Parathyroid adenoma (tissue), 2 donors: ENCODE results near the gene MYO1B.
A peak's percentile ranks its signal among the peaks of the same experiment; 100 is the strongest.

ENCODE experiments used
- H2AFZ ChIP-seq: fragments of 300-600 bp; sonication (generic); one replicate; pipeline ENCODE4 v1.7.0; 2017; ENCODE audit warnings: antibody characterized with exemption, mild to moderate bottlenecking
- H3K27ac ChIP-seq: fragments of 300-600 bp; sonication (generic); one replicate; pipeline ENCODE4 v1.7.0; 2017
- H3K27me3 ChIP-seq: fragments of 300-600 bp; sonication (generic); one replicate; pipeline ENCODE4 v1.7.0; 2017; ENCODE audit warnings: low read length; ENCODE audit not compliant: control insufficient read depth, insufficient read depth
- H3K36me3 ChIP-seq: fragments of 300-600 bp; sonication (generic); one replicate; pipeline ENCODE4 v1.7.0; 2017; ENCODE audit warnings: low read length; ENCODE audit not compliant: control insufficient read depth, insufficient read depth
- H3K4me1 ChIP-seq: fragments of 300-600 bp; sonication (generic); one replicate; pipeline ENCODE4 v1.7.0; 2017; ENCODE audit warnings: control low read depth
- H3K4me2 ChIP-seq: fragments of 300-600 bp; sonication (generic); one replicate; pipeline ENCODE4 v1.7.0; 2017; ENCODE audit warnings: low read length
- H3K4me3 ChIP-seq: fragments of 300-600 bp; sonication (generic); one replicate; pipeline ENCODE4 v1.7.0; 2017; ENCODE audit warnings: low read depth, low read length
- H3K79me2 ChIP-seq: fragments of 300-600 bp; sonication (generic); one replicate; pipeline ENCODE4 v1.7.0; 2017; ENCODE audit warnings: control low read depth
- H3K9ac ChIP-seq: fragments of 300-600 bp; sonication (generic); one replicate; pipeline ENCODE4 v1.7.0; 2017; ENCODE audit warnings: mild to moderate bottlenecking
- H3K9me3 ChIP-seq: fragments of 300-600 bp; sonication (generic); one replicate; pipeline ENCODE4 v1.7.0; 2017; ENCODE audit warnings: low read length; ENCODE audit not compliant: control insufficient read depth
- TF ChIP-seq, protein P1 (sequence below): fragments of 300-600 bp; sonication (generic); IDR thresholded peaks from one replicate; pipeline ENCODE4 v1.7.0; 2017; ENCODE audit warnings: antibody characterized with exemption, mild to moderate bottlenecking
- donor health status: primary hyperparathyroidism.

MYO1B gene

DNA sequence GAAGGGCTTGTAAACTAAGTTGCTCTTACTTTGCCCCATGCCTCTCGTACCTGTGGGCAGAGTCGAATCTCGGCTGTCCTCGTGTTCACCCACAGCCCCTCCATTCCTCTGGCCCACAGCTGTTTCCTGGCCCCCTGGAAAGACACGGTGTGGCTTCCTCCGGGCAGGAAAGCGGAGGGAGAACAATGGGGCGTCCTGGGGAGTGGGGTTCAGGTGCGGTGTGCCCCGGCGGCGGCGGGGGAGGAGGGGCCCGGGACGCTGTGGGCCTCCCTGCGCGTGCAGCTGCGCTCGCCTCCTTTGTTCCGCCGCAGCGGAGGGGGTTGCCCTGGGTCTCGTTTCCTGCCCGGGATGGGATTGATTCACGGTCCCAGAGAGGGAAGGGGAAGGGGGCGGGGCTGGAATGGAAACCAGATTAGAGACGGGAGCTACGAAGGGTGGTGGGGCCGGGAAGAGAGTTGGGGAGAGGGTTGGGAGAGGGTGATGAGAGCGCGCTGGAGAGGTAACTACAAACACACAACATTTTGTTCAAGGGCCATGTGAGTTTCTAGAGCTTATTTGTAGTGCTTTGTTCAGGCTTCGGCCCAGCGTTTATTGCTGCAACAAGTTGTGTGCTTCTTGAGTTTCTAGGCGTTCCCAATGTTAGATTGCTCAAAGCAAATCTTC is 796 bp downstream of the MYO1B start:
- Histone ChIP-seq H3K27ac (peak overlapping the region; percentile 41), H3K79me2 (no peaks in the 10 kb centered on the region), H3K36me3 (no peaks in the 10 kb centered on the region), H3K9ac (no peak overlapping the region), H2AFZ (peak overlapping the region; percentile 92), H3K9me3 (no peaks in the 10 kb centered on the region), H3K27me3 (no peaks in the 10 kb centered on the region), H3K4me2 (peak overlapping the region; percentile 93), H3K4me3 (peak overlapping the region; percentile 82), H3K4me1 (peaks cover 2% of the 10 kb centered on the region)
- TF ChIP-seq, protein P1, sequence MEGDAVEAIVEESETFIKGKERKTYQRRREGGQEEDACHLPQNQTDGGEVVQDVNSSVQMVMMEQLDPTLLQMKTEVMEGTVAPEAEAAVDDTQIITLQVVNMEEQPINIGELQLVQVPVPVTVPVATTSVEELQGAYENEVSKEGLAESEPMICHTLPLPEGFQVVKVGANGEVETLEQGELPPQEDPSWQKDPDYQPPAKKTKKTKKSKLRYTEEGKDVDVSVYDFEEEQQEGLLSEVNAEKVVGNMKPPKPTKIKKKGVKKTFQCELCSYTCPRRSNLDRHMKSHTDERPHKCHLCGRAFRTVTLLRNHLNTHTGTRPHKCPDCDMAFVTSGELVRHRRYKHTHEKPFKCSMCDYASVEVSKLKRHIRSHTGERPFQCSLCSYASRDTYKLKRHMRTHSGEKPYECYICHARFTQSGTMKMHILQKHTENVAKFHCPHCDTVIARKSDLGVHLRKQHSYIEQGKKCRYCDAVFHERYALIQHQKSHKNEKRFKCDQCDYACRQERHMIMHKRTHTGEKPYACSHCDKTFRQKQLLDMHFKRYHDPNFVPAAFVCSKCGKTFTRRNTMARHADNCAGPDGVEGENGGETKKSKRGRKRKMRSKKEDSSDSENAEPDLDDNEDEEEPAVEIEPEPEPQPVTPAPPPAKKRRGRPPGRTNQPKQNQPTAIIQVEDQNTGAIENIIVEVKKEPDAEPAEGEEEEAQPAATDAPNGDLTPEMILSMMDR, result no peak

DNA sequence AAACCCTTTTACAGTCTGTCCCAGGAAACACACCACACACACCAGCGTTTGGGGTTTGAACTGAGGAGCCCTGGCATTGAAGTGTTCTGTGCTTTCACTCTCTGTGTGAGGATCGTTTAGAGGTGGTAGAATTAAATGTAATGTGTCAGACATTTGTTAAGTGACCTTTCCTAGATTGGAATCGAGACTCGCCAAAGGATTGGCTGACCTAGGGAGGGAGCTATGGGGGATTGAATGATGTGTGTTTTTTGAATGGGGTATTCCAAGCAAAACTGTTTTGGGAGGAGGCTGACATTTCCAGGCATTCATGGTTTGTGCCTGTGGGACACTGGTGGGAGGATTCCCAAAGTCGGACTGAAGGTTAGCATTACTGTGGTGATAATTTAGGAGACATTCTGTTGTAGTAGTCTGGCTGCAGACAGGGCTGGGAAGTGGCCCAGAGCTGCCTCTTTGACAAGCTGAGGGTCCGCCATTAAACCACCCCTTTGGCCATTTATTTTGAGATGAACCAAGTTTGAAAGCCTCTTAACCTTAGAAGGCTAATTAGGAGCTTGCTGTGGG is 1.7 kb downstream of the MYO1B start:
- peak overlapping the region; percentile 93 for H3K4me2 ChIP-seq
- H3K4me3 ChIP-seq, result peak overlapping the region; percentile 82
- H3K9me3 ChIP-seq, result no peaks in the 10 kb centered on the region
- H2AFZ ChIP-seq, result no peak overlapping the region
- TF ChIP-seq, protein P1, result no peak
- peak overlapping the region; percentile 25 for H3K27ac ChIP-seq
- H3K4me1 ChIP-seq, result peaks cover 6% of the 10 kb centered on the region
- H3K36me3 ChIP-seq, result no peaks in the 10 kb centered on the region
- H3K9ac ChIP-seq, result no peak overlapping the region
- no peaks in the 10 kb centered on the region for H3K27me3 ChIP-seq
- no peaks in the 10 kb centered on the region for H3K79me2 ChIP-seq

DNA sequence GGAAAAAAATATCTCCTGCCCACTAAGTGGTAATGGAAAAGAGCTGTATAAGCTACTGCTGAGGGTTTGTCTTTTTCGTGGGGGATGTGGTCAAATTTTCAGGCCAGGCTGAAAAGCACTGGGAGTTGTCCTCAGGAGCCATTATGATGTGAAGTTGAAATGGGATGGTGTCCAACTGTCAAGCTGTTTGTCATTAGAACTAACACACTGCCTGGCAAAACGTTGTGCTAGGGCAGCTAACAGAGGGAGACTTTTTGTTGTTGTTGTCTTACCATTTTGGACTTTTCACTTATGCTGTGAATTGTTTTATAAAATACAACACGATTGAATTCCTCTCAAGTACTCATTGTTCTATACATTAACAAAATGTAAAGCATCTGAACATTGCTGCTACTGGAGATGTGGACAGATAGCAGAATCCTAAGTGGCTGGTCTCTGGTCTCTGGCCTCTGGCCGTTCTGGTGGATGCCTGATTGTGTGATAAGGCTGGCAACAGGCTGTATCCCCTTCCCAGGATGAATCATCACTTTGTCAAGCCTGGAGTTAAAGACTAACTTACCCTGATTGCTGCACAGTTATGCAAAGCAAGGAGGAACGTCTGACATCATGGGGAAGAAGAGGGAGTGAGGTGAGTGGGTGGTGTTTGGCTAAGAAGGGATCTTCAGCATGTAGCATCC is 2.3 kb downstream of the MYO1B start:
- H3K27ac ChIP-seq, result no peak overlapping the region
- no peak overlapping the region for H2AFZ ChIP-seq
- TF ChIP-seq, protein P1, result no peak
- no peaks in the 10 kb centered on the region for H3K36me3 ChIP-seq
- H3K79me2 ChIP-seq, result no peaks in the 10 kb centered on the region
- H3K4me3 ChIP-seq, result peak overlapping the region; percentile 82
- H3K9ac ChIP-seq, result no peak overlapping the region
- no peaks in the 10 kb centered on the region for H3K9me3 ChIP-seq
- peak overlapping the region; percentile 93 for H3K4me2 ChIP-seq
- peaks cover 12% of the 10 kb centered on the region for H3K4me1 ChIP-seq
- no peaks in the 10 kb centered on the region for H3K27me3 ChIP-seq

DNA sequence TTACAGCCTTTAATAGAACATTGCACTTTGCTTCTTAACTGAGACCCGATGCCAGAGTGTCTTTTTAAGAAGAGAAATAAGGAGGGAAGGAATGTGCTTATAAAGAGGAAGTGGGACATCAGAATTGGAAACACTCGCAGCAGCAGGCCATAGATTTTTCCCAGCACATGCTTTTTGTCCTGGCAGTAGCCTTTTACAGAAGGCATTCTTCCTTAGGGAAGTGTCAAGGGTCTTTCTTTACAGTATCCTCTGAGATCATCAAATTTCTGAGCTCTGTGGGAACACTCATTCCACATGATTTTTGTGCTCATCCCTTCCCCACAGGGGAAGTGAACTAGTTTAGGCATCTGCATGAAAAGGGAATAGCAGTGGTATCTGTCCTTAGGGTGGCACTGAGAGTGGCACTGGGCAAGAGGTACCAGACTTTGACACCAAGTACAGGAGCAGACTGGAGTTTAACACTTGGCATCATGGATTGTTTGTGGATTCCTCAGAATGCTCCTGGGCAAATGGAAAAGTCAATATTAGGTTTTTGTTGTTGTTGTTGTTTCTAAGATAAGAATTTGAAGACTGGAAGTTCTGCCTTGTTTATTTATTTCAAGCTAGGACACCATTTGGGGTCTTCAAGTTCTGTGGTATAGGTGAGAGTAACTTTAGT is 4.1 kb downstream of the MYO1B start:
- no peak overlapping the region for H3K27ac ChIP-seq
- H3K79me2 ChIP-seq, result peaks cover 2% of the 10 kb centered on the region
- H3K4me1 ChIP-seq, result peaks cover 14% of the 10 kb centered on the region
- H3K4me3 ChIP-seq, result no peak overlapping the region
- no peak overlapping the region for H3K4me2 ChIP-seq
- H3K9me3 ChIP-seq, result no peaks in the 10 kb centered on the region
- H3K36me3 ChIP-seq, result no peaks in the 10 kb centered on the region
- TF ChIP-seq, protein P1, result no peak
- H3K27me3 ChIP-seq, result no peaks in the 10 kb centered on the region
- no peak overlapping the region for H3K9ac ChIP-seq
- no peak overlapping the region for H2AFZ ChIP-seq
